OCI-LY1 (cell line): ENCODE data around the gene TRPC4.

Experiments
- H2AFZ ChIP-seq: fragments of 200-600 bp; sonication (generic), shearing (Covaris generic); 2 replicates; pipeline ENCODE4 v1.6.0; 2014; ENCODE audit warnings: antibody characterized with exemption, mild to moderate bottlenecking, low read length
- H3F3A ChIP-seq: fragments of 200-600 bp; sonication (generic), shearing (Covaris generic); 2 replicates; pipeline ENCODE4 v1.6.0; 2014; ENCODE audit warnings: mild to moderate bottlenecking, antibody characterized with exemption, low read length, moderate library complexity; ENCODE audit not compliant: insufficient read depth
- H3K27ac ChIP-seq: fragments of 200-600 bp; sonication (generic); 2 replicates; pipeline ENCODE4 v1.5.1; 2014; ENCODE audit warnings: low read length, mixed run types, mild to moderate bottlenecking, low read depth; ENCODE audit not compliant: poor library complexity, severe bottlenecking
- H3K27me3 ChIP-seq: fragments of 200-600 bp; sonication (generic); 2 replicates; pipeline ENCODE4 v1.6.0; 2014; ENCODE audit warnings: antibody characterized with exemption, mild to moderate bottlenecking, low read length, moderate library complexity; ENCODE audit not compliant: insufficient read depth
- H3K36me3 ChIP-seq: fragments of 200-600 bp; sonication (generic); 2 replicates; pipeline ENCODE4 v1.6.1; 2014; ENCODE audit warnings: mild to moderate bottlenecking, antibody characterized with exemption, low read length, moderate library complexity, mixed read lengths; ENCODE audit not compliant: insufficient read depth
- H3K4me1 ChIP-seq: fragments of 200-600 bp; sonication (generic); 2 replicates; pipeline ENCODE4 v1.5.1; 2014; ENCODE audit warnings: mild to moderate bottlenecking, low read length, moderate library complexity; ENCODE audit not compliant: insufficient read depth, severe bottlenecking
- H3K4me2 ChIP-seq: fragments of 200-600 bp; sonication (generic), shearing (Covaris generic); 2 replicates; pipeline ENCODE4 v1.6.1; 2014; ENCODE audit warnings: low read length
- H3K4me3 ChIP-seq: fragments of 200-600 bp; sonication (generic); 2 replicates; pipeline ENCODE4 v1.5.1; 2014; ENCODE audit warnings: low read length, low read depth, mild to moderate bottlenecking, mixed read lengths; ENCODE audit not compliant: poor library complexity, severe bottlenecking
- H3K79me2 ChIP-seq: fragments of 200-600 bp; shearing (Covaris generic); 2 replicates; pipeline ENCODE4 v1.6.1; 2016; ENCODE audit warnings: mixed run types, low read length, mixed read lengths; ENCODE audit not compliant: insufficient read depth
- H3K9ac ChIP-seq: fragments of 200-600 bp; sonication (generic), shearing (Covaris generic); 2 replicates; pipeline ENCODE4 v1.6.1; 2014; ENCODE audit warnings: mild to moderate bottlenecking, low read length, mixed read lengths
- H3K9me2 ChIP-seq: fragments of 200-600 bp; sonication (generic), shearing (Covaris generic); 2 replicates; pipeline ENCODE4 v1.6.1; 2014; ENCODE audit warnings: low read depth, mild to moderate bottlenecking, low read length, mixed read lengths
- H3K9me3 ChIP-seq: fragments of 200-600 bp; shearing (Covaris generic); 2 replicates; pipeline ENCODE4 v1.6.1; 2014; ENCODE audit warnings: low read length, mixed read lengths
- H4K20me1 ChIP-seq: fragments of 200-600 bp; sonication (generic), shearing (Covaris generic); 2 replicates; pipeline ENCODE4 v1.6.0; 2016; ENCODE audit warnings: mild to moderate bottlenecking, low read length; ENCODE audit not compliant: insufficient read depth
- EZH2 ChIP-seq: fragments of 200-600 bp; sonication (generic), shearing (Covaris generic); IDR thresholded peaks from 2 replicates; pipeline ENCODE4 v1.8.0; 2017; ENCODE audit warnings: borderline replicate concordance, mixed run types, mild to moderate bottlenecking, antibody characterized with exemption, low read length, moderate library complexity, mixed read lengths
- TF ChIP-seq, protein P1 (sequence below): fragments of 200-600 bp; sonication (generic), shearing (Covaris generic); IDR thresholded peaks from 2 replicates; pipeline ENCODE4 v1.5.1; 2017; ENCODE audit warnings: mild to moderate bottlenecking, antibody characterized with exemption, low read length, moderate library complexity, mixed read lengths

TRPC4 gene

GRCh38 chr13:37878496-37878895, 8.9 kb upstream of the TRPC4 start:
- Histone ChIP-seq H2AFZ (no peak overlapping the region), H3F3A (no peaks in the 10 kb centered on the region)

DNA sequence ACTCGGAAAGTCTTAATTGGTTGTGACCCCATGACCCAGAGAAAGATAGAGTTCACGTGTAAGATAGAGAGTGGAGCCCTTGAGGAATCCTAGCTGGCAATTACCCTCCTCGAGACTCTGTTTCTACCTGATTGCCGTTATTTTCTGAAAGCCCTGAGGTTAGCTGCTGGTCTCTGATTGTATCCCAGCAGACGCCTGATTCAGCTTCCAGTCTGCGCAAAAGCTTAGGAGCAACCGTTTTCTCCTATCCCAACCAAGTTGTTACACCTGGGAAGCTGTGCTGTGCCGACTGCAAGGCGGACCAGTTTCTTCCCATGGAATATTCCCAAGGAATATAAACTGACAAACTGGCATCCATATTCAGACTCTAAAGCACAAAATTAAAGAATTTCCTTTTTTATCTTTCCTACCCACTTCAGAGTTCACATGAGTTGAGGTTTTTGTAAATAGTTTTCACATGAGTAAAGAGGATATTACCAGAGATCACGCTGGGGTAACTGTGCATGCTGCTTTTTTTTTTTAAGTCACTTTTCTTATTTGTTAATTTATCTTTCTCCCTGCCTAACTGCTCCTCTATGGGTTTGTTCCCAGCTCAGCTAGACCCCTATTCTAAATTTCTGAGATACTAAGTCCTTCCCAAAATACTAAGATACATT, 1.5 kb upstream of the TRPC4 start:
- Histone ChIP-seq H3K27ac (no peak overlapping the region), H2AFZ (no peak overlapping the region), H3K79me2 (no peaks in the 10 kb centered on the region), H3K4me3 (no peak overlapping the region), H4K20me1 (no peaks in the 10 kb centered on the region), H3K4me1 (no peaks in the 10 kb centered on the region), H3F3A (no peaks in the 10 kb centered on the region), H3K27me3 (no peaks in the 10 kb centered on the region), H3K9me2 (no peaks in the 10 kb centered on the region), H3K9ac (no peak overlapping the region), H3K4me2 (no peak overlapping the region), H3K36me3 (no peaks in the 10 kb centered on the region), H3K9me3 (no peaks in the 10 kb centered on the region)
- no peak for TF ChIP-seq EZH2
- TF ChIP-seq, protein P1, sequence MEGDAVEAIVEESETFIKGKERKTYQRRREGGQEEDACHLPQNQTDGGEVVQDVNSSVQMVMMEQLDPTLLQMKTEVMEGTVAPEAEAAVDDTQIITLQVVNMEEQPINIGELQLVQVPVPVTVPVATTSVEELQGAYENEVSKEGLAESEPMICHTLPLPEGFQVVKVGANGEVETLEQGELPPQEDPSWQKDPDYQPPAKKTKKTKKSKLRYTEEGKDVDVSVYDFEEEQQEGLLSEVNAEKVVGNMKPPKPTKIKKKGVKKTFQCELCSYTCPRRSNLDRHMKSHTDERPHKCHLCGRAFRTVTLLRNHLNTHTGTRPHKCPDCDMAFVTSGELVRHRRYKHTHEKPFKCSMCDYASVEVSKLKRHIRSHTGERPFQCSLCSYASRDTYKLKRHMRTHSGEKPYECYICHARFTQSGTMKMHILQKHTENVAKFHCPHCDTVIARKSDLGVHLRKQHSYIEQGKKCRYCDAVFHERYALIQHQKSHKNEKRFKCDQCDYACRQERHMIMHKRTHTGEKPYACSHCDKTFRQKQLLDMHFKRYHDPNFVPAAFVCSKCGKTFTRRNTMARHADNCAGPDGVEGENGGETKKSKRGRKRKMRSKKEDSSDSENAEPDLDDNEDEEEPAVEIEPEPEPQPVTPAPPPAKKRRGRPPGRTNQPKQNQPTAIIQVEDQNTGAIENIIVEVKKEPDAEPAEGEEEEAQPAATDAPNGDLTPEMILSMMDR = no peak

More at GRCh38 chr13:37878496-37878895, 8.9 kb upstream of the TRPC4 start:
- TF ChIP-seq EZH2 = no peak
- TF ChIP-seq, protein P1 = no peak
- Histone ChIP-seq H3K36me3 (no peaks in the 10 kb centered on the region), H4K20me1 (no peaks in the 10 kb centered on the region), H3K9ac (no peak overlapping the region), H3K9me2 (no peaks in the 10 kb centered on the region), H3K4me3 (no peak overlapping the region), H3K27ac (no peak overlapping the region), H3K4me1 (no peaks in the 10 kb centered on the region), H3K79me2 (no peaks in the 10 kb centered on the region), H3K4me2 (no peak overlapping the region), H3K9me3 (no peaks in the 10 kb centered on the region), H3K27me3 (no peaks in the 10 kb centered on the region)

- H3K4me1 ChIP-seq = no peaks in the 10 kb centered on the region
- H3K27ac ChIP-seq = no peak overlapping the region
- no peak for TF ChIP-seq EZH2
- TF ChIP-seq, protein P1 = no peak
- H4K20me1 ChIP-seq = no peaks in the 10 kb centered on the region
- H3K9me3 ChIP-seq = no peaks in the 10 kb centered on the region
- H3K9ac ChIP-seq = no peak overlapping the region
- H3F3A ChIP-seq = no peaks in the 10 kb centered on the region
- H3K4me2 ChIP-seq = no peak overlapping the region
- H3K9me2 ChIP-seq = no peaks in the 10 kb centered on the region
- no peaks in the 10 kb centered on the region for H3K79me2 ChIP-seq
- H3K36me3 ChIP-seq = no peaks in the 10 kb centered on the region
- H3K27me3 ChIP-seq = no peaks in the 10 kb centered on the region
- no peak overlapping the region for H3K4me3 ChIP-seq
- no peak overlapping the region for H2AFZ ChIP-seq
These were observed 895 bp upstream of the TRPC4 start for GRCh38 chr13:37870489-37870845.
